Measurements from ENCODE around the gene PAPPA2. TPM values are rescaled to one million over a fixed set of nuclear protein-coding genes. Genes with fewer than 3 reads are reported as not detected.

PAPPA2 gene
- total RNA-seq, 1 experiment from 2014 or later: 0.81 TPM

DNA sequence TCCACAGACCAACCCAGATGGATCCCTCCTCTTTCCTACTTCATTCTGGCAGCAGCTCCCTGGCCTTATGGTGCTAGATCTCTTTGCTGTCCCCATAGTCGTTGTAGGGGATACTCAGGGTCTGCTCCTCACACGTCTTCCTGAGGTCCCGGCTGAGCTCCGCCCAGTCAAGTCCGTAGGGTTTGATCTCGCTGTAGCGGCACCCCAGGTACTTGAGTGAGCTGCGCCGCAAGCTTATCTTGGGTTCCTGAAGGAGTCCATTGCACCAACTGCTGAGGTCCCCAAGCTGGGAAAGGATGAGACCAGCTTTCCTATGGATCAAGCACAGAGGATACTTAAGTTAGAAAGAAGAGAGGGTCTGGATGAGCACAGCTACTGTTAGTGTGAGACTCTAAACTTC, 401.2 kb downstream of the PAPPA2 start:
- Histone ChIP-seq H3K4me1 (ENCODE audit: insufficient read depth, low read length) (no peaks in the 10 kb centered on the region), H3K27me3 (ENCODE audit: insufficient read depth, low read length) (no peaks in the 10 kb centered on the region), H2BK5ac (ENCODE audit: insufficient read length, low read length) (no peak overlapping the region), H4K91ac (ENCODE audit: insufficient read length, low read depth, low read length) (no peak overlapping the region), H4K20me1 (ENCODE audit: control insufficient read depth, insufficient read depth, insufficient read length) (no peaks in the 10 kb centered on the region), H3K4me2 (ENCODE audit: insufficient read depth, insufficient read length, low read length) (no peak overlapping the region), H2BK20ac (ENCODE audit: low read depth, low read length, poor library complexity, severe bottlenecking) (no peak overlapping the region), H3K27ac (ENCODE audit: insufficient read length, low read depth, low read length) (no peak overlapping the region), H2AFZ (ENCODE audit: low read length) (no peak overlapping the region), H3K23ac (ENCODE audit: insufficient read length, low read depth, low read length) (no peak overlapping the region), H3K18ac (ENCODE audit: insufficient read length, low read depth, low read length) (no peak overlapping the region), H3T11ph (ENCODE audit: low read length) (no peak overlapping the region), H3K56ac (ENCODE audit: insufficient read length, low read depth, low read length) (no peak overlapping the region), H3K14ac (ENCODE audit: insufficient read depth, low read length) (no peak overlapping the region), H2BK12ac (ENCODE audit: insufficient read length, low read depth, low read length) (no peak overlapping the region), H3K79me1 (ENCODE audit: insufficient read depth, low read depth, low read length, poor library complexity, severe bottlenecking) (no peaks in the 10 kb centered on the region), H3K9ac (ENCODE audit: extremely low read depth, insufficient read length, low read length) (no peak overlapping the region), H3K23me2 (ENCODE audit: insufficient read length, low read depth, low read length, poor library complexity, severe bottlenecking) (no peaks in the 10 kb centered on the region), H2BK15ac (ENCODE audit: low read depth, low read length) (no peak overlapping the region), H3K9me3 (ENCODE audit: control insufficient read depth, low read depth, low read length) (no peaks in the 10 kb centered on the region), H4K8ac (replicated peaks; ENCODE audit: insufficient read length, low read depth, low read length) (no peak overlapping the region), H2BK120ac (ENCODE audit: low read depth, low read length, poor library complexity, severe bottlenecking) (no peak overlapping the region), H3K4ac (ENCODE audit: low read depth, low read length) (no peak overlapping the region), H3K79me2 (ENCODE audit: insufficient read depth, low read length) (no peaks in the 10 kb centered on the region), H2AK5ac (ENCODE audit: insufficient read length, low read length) (no peak overlapping the region), H4K5ac (ENCODE audit: insufficient read length, low read depth, low read length) (no peak overlapping the region)
- H3K27me3 Mint-ChIP-seq (ENCODE audit: low read depth): no peaks in the 10 kb centered on the region
- WGBS (ENCODE audit: extremely low coverage, insufficient read length, low lambda C conversion rate): no CpG with 5 or more reads among the region's 9 CpGs
- no peak overlapping the region for H3K27ac Mint-ChIP-seq
- H3K4me3 Mint-ChIP-seq: no peak overlapping the region
- H3K36me3 Mint-ChIP-seq (ENCODE audit: insufficient read depth in 1 of 3, low read depth in 3 of 3): peaks cover 0 to 2% (median 0%) of the 10 kb centered on the region in 3 experiments; a peak in 3 of 7 replicates
- peaks cover 10 to 11% of the 10 kb centered on the region in 2 experiments for H3K4me1 Mint-ChIP-seq
- TF ChIP-seq, protein P1, sequence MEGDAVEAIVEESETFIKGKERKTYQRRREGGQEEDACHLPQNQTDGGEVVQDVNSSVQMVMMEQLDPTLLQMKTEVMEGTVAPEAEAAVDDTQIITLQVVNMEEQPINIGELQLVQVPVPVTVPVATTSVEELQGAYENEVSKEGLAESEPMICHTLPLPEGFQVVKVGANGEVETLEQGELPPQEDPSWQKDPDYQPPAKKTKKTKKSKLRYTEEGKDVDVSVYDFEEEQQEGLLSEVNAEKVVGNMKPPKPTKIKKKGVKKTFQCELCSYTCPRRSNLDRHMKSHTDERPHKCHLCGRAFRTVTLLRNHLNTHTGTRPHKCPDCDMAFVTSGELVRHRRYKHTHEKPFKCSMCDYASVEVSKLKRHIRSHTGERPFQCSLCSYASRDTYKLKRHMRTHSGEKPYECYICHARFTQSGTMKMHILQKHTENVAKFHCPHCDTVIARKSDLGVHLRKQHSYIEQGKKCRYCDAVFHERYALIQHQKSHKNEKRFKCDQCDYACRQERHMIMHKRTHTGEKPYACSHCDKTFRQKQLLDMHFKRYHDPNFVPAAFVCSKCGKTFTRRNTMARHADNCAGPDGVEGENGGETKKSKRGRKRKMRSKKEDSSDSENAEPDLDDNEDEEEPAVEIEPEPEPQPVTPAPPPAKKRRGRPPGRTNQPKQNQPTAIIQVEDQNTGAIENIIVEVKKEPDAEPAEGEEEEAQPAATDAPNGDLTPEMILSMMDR (conservative IDR thresholded peaks at IDR 0.05): no peak
- DNase-seq: no peak
- no peaks in the 10 kb centered on the region for H3K9me3 Mint-ChIP-seq
